ENCODE data around the gene ZNF100.
"Not testable (repeated sequence)": the region's sequence is repeated elsewhere in the genome, so short reads cannot be mapped to it uniquely, and the experiment has no call there.

Gene ZNF100

GRCh38 chr19:21767065-21767800, at the start of gene ZNF100:
Gene ZNF100, minus strand, starts transcription at chr19:21767579. Its CDS starts 150 bp downstream, at chr19:21767429.
- DNase-seq (ENCODE audit: low read depth) = peak; percentile 87

GRCh38 chr19:21812448-21812847, 45.1 kb upstream of the ZNF100 start:
- DNase-seq (ENCODE audit: low read depth) = no peak

GRCh38 chr19:21808400-21809000, 41.1 kb upstream of the ZNF100 start:
- not testable (repeated sequence) for DNase-seq (ENCODE audit: low read depth)

GRCh38 chr19:21789466-21790085, 22.2 kb upstream of the ZNF100 start:
- no peak for DNase-seq (ENCODE audit: low read depth)

GRCh38 chr19:21786936-21787335, 19.6 kb upstream of the ZNF100 start:
- DNase-seq (ENCODE audit: low read depth) = no peak

GRCh38 chr19:21775792-21776191, 8.4 kb upstream of the ZNF100 start:
- not testable (repeated sequence) for DNase-seq (ENCODE audit: low read depth)

- DNase-seq (ENCODE audit: low read depth) = not testable (repeated sequence)
Measured at GRCh38 chr19:21766705-21767064, 694 bp downstream of the ZNF100 start.

- DNase-seq (ENCODE audit: low read depth) = no peak
Measured at GRCh38 chr19:21765151-21765550, 2.2 kb downstream of the ZNF100 start.

- DNase-seq (ENCODE audit: low read depth) = not testable (repeated sequence)
Measured at GRCh38 chr19:21761547-21761946, 5.8 kb downstream of the ZNF100 start.

GRCh38 chr19:21758296-21758695, 9.1 kb downstream of the ZNF100 start:
- no peak for DNase-seq (ENCODE audit: low read depth)

GRCh38 chr19:21755555-21755954, 11.8 kb downstream of the ZNF100 start:
- not testable (repeated sequence) for DNase-seq (ENCODE audit: low read depth)

- DNase-seq (ENCODE audit: low read depth) = peak; percentile 64
Measured at GRCh38 chr19:21751384-21751783, 16.0 kb downstream of the ZNF100 start.

GRCh38 chr19:21750586-21751128, 16.7 kb downstream of the ZNF100 start:
- no peak for DNase-seq (ENCODE audit: low read depth)

GRCh38 chr19:21749090-21749489, 18.3 kb downstream of the ZNF100 start:
- no peak for DNase-seq (ENCODE audit: low read depth)

GRCh38 chr19:21748088-21748487, 19.3 kb downstream of the ZNF100 start:
- no peak for DNase-seq (ENCODE audit: low read depth)

- no peak for DNase-seq (ENCODE audit: low read depth)
Measured at GRCh38 chr19:21740559-21740958, 26.8 kb downstream of the ZNF100 start.

GRCh38 chr19:21726942-21727747, 40.2 kb downstream of the ZNF100 start:
- DNase-seq (ENCODE audit: low read depth) = not testable (repeated sequence)

- DNase-seq (ENCODE audit: low read depth) = no peak
Measured at GRCh38 chr19:21713761-21714160, 53.6 kb downstream of the ZNF100 start.

GRCh38 chr19:21709464-21709863, 57.9 kb downstream of the ZNF100 start:
- no peak for DNase-seq (ENCODE audit: low read depth)

GRCh38 chr19:21707878-21708277, 59.5 kb downstream of the ZNF100 start:
- DNase-seq (ENCODE audit: low read depth) = not testable (repeated sequence)

- DNase-seq (ENCODE audit: low read depth) = no peak
Measured at GRCh38 chr19:21707065-21707464, 60.3 kb downstream of the ZNF100 start.

- no peak for DNase-seq (ENCODE audit: low read depth)
Measured at GRCh38 chr19:21705393-21705792, 62.0 kb downstream of the ZNF100 start.

Data from fibroblast of gingiva (primary cell).